ENCODE data around the gene GRAMD2A. TPM values are rescaled to one million over a fixed set of nuclear protein-coding genes. Genes with fewer than 3 reads are reported as not detected.

Gene GRAMD2A
- total RNA-seq, 1 donor from 2014 or later: 2.6 TPM

GRCh38 chr15:72193836-72194396, 3.7 kb downstream of the GRAMD2A start:
- Mint-ChIP-seq H3K4me1 (peaks cover 6% of the 10 kb centered on the region), H3K27me3 (ENCODE audit: low read depth) (peaks cover 37% of the 10 kb centered on the region), H3K4me3 (no peak overlapping the region), H3K36me3 (no peaks in the 10 kb centered on the region), H3K27ac (no peak overlapping the region), H3K9me3 (no peaks in the 10 kb centered on the region)
- DNase-seq (ENCODE audit: low spot score in 2 of 2, unreplicated experiment in 2 of 2): no peak
- no peak for TF ChIP-seq CTCF (IDR thresholded peaks at IDR 0.05; ENCODE audit: unreplicated experiment)

GRCh38 chr15:72192416-72192815, 5.2 kb downstream of the GRAMD2A start:
- TF ChIP-seq CTCF (IDR thresholded peaks at IDR 0.05; ENCODE audit: unreplicated experiment): no peak
- H3K36me3 Mint-ChIP-seq: no peaks in the 10 kb centered on the region
- DNase-seq (ENCODE audit: low spot score in 2 of 2, unreplicated experiment in 2 of 2): no peak
- H3K4me1 Mint-ChIP-seq: peaks cover 3% of the 10 kb centered on the region
- H3K27me3 Mint-ChIP-seq (ENCODE audit: low read depth): peaks cover 33% of the 10 kb centered on the region
- H3K9me3 Mint-ChIP-seq: no peaks in the 10 kb centered on the region
- H3K4me3 Mint-ChIP-seq: no peak overlapping the region
- H3K27ac Mint-ChIP-seq: no peak overlapping the region

GRCh38 chr15:72189250-72189902, 8.2 kb downstream of the GRAMD2A start:
- Mint-ChIP-seq H3K27ac (no peak overlapping the region), H3K36me3 (no peaks in the 10 kb centered on the region), H3K4me3 (no peak overlapping the region), H3K4me1 (peaks cover 3% of the 10 kb centered on the region), H3K9me3 (no peaks in the 10 kb centered on the region), H3K27me3 (ENCODE audit: low read depth) (peaks cover 17% of the 10 kb centered on the region)
- no peak for DNase-seq (ENCODE audit: low spot score in 2 of 2, unreplicated experiment in 2 of 2)
- no peak for TF ChIP-seq CTCF (IDR thresholded peaks at IDR 0.05; ENCODE audit: unreplicated experiment)

- DNase-seq (ENCODE audit: low spot score in 2 of 2, unreplicated experiment in 2 of 2): no peak
- H3K9me3 Mint-ChIP-seq: no peaks in the 10 kb centered on the region
These were observed 13.3 kb downstream of the GRAMD2A start for GRCh38 chr15:72184165-72184811.

GRCh38 chr15:72183781-72184164, 13.8 kb downstream of the GRAMD2A start:
- Mint-ChIP-seq H3K4me3 (peak overlapping the region; percentile 40), H3K27me3 (ENCODE audit: low read depth) (peaks cover 15% of the 10 kb centered on the region), H3K36me3 (no peaks in the 10 kb centered on the region), H3K27ac (no peak overlapping the region), H3K4me1 (peaks cover 4% of the 10 kb centered on the region), H3K9me3 (no peaks in the 10 kb centered on the region)
- no peak for DNase-seq (ENCODE audit: low spot score in 2 of 2, unreplicated experiment in 2 of 2)
- TF ChIP-seq CTCF (IDR thresholded peaks at IDR 0.05; ENCODE audit: unreplicated experiment): no peak

More at GRCh38 chr15:72184165-72184811, 13.3 kb downstream of the GRAMD2A start:
- Mint-ChIP-seq H3K4me3 (peak overlapping the region; percentile 40), H3K4me1 (peaks cover 4% of the 10 kb centered on the region), H3K27ac (no peak overlapping the region), H3K27me3 (ENCODE audit: low read depth) (peaks cover 15% of the 10 kb centered on the region), H3K36me3 (no peaks in the 10 kb centered on the region)
- TF ChIP-seq CTCF (IDR thresholded peaks at IDR 0.05; ENCODE audit: unreplicated experiment): no peak
